Measurements from ENCODE around the gene ZFYVE28.

DNA sequence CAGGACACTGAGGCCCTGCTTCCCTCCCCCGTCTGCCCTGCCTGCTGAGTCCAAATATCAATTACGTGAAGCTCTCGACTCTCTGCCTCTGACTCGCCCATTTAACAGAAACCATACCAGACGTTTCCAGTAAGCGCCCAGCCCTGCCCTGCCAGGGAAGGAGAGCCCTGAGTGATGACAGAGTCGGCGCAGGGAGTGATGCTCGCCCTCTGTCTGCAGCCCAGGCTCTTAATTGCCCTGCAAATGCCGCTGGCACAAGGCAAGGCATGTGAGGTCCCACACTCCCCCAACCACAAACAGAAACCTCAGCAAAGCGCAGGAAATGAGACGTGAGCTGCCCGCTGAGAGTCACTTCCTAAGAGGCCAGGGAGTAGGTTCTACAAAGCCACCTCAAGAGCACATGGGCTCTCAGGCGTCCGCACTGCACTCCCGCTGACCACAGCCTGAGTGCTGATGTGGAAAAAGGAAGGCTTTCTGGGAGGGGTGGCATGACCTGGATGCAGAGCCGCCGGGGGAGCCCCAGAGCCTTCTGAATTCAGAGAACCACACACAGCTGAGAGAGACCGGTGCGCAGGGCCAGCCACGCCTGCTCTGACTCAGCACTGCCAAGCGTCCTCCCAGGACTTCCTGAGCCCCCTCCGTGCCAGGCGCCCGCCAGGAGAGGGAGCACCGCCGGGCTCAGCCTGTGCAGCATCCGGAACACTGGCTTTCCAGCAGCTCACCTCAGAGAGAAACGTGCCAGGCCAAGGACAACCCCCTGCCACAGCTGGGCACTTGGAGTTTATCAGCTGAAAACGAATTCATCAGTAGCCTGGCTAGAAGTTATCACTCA lies 5.3 kb downstream of the ZFYVE28 start:
- no peak for TF ChIP-seq EZH2 (IDR thresholded peaks at IDR 0.05; ENCODE audit: borderline replicate concordance, low read length)
- TF ChIP-seq CTCF (conservative IDR thresholded peaks at IDR 0.05 in 1 of 2, IDR thresholded peaks at IDR 0.05 in 1 of 2; ENCODE audit: extremely low read depth in 1 of 2, insufficient read depth in 1 of 2, low read depth in 1 of 2, low read length in 2 of 2): peak; percentile 31 to 56

Data from mammary epithelial cell (primary cell).